GM06990 (cell line): ENCODE measurements around the gene RPH3AL.

Experiments
- DNase-seq: peaks from one replicate; pipeline ENCODE4 v3.0.0-alpha.2; 2011; ENCODE audit not compliant: insufficient read length; ENCODE audit errors: extremely low read depth
- H3K27me3 ChIP-seq: replicated peaks from 2 replicates; pipeline ENCODE4 v1.6.0; 2011; ENCODE audit warnings: low read length; ENCODE audit not compliant: control insufficient read depth, insufficient read depth
- H3K36me3 ChIP-seq: 2 replicates; pipeline ENCODE4 v1.5.1; 2011; ENCODE audit warnings: low read length; ENCODE audit not compliant: control insufficient read depth, insufficient read depth
- H3K4me3 ChIP-seq: replicated peaks from 2 replicates; pipeline ENCODE4 v1.5.1; 2011; ENCODE audit warnings: low read depth, mild to moderate bottlenecking, control low read depth, low read length
- TF ChIP-seq, protein P1 (sequence below): IDR thresholded peaks from 2 replicates; pipeline ENCODE4 v1.5.1; 2011; ENCODE audit warnings: low read length, control low read depth, mild to moderate bottlenecking, inconsistent platforms; ENCODE audit not compliant: insufficient read depth, poor library complexity, severe bottlenecking

The RPH3AL gene

DNA sequence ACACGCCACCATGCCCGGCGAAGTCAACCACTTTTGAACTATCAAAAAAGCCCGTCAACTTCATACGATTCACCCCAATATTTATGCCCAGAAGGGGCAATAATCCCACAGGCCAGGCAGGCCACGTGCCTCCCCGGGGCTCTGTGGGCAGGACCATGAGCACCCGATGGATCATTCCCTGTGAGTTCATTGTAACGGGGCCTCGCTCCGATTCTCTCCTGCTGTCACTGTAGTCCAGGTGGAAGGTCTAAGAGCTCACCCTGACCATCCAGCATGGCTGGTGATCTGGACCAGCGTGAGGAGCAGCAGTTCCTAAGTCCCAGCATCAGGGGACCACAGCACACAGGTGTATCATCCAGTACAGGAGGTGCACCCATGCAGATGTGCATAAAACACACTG lies 93.7 kb downstream of the RPH3AL start:
- TF ChIP-seq, protein P1, sequence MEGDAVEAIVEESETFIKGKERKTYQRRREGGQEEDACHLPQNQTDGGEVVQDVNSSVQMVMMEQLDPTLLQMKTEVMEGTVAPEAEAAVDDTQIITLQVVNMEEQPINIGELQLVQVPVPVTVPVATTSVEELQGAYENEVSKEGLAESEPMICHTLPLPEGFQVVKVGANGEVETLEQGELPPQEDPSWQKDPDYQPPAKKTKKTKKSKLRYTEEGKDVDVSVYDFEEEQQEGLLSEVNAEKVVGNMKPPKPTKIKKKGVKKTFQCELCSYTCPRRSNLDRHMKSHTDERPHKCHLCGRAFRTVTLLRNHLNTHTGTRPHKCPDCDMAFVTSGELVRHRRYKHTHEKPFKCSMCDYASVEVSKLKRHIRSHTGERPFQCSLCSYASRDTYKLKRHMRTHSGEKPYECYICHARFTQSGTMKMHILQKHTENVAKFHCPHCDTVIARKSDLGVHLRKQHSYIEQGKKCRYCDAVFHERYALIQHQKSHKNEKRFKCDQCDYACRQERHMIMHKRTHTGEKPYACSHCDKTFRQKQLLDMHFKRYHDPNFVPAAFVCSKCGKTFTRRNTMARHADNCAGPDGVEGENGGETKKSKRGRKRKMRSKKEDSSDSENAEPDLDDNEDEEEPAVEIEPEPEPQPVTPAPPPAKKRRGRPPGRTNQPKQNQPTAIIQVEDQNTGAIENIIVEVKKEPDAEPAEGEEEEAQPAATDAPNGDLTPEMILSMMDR: no peak
- H3K27me3 ChIP-seq: no peaks in the 10 kb centered on the region
- no peaks in the 10 kb centered on the region for H3K36me3 ChIP-seq
- H3K4me3 ChIP-seq: no peak overlapping the region
- no peak for DNase-seq

DNA sequence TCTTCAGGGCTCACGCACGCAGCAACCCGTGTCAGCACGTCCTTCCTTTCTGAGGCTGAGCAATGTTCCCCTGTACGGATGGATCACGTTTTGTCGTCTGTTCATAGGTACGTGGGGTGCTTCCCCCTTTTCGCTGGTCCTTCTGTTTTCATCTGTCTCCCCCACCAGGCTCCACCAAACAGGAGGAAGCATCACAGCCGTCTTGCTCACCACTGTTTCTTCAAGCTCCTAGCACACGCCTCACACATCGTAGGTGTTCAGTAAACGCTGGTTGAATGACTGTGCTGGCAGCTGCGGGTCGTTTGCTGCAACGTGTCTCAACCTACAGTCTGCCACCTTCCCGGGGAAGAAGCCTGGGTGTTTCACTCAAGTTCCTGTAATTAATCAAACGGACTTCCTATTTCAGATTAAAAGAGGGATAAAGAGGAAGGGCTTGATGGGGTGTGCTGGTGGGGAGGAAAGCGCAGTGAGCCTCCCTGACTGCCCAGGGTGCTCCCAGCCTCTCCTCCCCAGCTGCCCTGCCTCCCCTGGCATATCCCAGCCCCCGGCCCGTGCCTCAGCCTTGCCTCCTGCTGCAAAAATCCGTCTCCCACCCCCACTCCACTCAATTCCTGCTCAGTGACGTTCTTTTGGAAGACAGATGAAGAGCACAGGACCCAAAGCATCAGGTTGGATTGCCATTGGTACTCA lies 94.4 kb downstream of the RPH3AL start:
- no peak overlapping the region for H3K4me3 ChIP-seq
- H3K27me3 ChIP-seq: no peaks in the 10 kb centered on the region
- TF ChIP-seq, protein P1: no peak
- H3K36me3 ChIP-seq: no peaks in the 10 kb centered on the region
- no peak for DNase-seq

DNA sequence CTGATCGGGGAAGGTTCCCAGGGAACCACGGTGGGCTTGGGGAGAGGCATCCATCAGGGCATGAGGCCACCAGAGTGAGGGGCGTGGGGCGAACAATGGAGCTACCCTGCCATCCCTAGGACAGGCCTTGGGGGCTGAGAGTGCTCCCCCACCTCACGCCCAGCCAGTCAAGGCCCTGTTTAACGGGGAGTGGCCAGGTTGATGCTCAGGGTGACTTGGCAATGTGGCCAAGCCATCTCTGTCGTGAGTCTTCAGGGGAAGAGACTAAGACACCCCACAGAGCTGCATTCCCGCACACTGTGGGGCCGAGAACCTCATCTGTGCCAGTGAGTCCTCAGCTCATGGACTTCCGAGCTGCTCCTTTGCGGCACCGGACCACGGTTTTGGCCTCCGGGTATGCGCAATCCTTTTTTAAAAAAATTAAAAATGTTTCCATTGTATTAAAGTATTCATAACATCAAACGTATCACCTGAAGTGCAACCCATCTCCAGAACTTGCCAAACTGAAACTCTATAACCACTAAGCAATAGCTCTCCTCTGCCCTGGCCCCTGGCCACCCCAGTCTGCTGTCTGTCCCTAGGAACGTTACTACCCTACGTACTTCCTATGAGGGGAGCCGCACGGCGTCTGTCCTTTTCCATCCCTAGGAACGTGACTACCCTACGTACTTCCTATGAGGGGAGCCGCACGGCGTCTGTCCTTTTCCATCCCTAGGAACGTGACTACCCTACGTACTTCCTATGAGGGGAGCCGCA lies 99.3 kb downstream of the RPH3AL start:
- DNase-seq: no peak
- H3K36me3 ChIP-seq: no peaks in the 10 kb centered on the region
- TF ChIP-seq, protein P1: no peak
- H3K4me3 ChIP-seq: no peak overlapping the region
- H3K27me3 ChIP-seq: no peaks in the 10 kb centered on the region

DNA sequence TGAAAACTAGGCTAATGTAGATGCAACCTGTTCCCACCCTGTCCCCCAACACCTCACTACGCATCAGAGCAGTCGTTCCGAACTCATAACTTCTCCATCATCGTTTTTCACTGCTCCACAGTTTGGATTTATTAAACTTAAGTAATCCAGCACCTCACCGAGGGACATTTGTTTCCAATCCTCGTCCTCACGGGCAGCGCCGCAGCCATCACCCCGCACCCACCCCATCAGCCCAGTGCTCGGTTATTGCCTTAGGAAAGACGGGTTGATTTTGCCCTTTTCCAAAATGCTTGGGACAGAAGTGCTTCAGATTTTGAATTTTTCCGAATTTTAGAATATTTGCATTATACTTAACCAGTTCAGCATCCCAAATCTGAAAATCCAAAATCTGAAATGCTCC lies 100.2 kb downstream of the RPH3AL start:
- DNase-seq: no peak
- H3K4me3 ChIP-seq: no peak overlapping the region
- TF ChIP-seq, protein P1: no peak
- H3K27me3 ChIP-seq: no peaks in the 10 kb centered on the region
- no peaks in the 10 kb centered on the region for H3K36me3 ChIP-seq

DNA sequence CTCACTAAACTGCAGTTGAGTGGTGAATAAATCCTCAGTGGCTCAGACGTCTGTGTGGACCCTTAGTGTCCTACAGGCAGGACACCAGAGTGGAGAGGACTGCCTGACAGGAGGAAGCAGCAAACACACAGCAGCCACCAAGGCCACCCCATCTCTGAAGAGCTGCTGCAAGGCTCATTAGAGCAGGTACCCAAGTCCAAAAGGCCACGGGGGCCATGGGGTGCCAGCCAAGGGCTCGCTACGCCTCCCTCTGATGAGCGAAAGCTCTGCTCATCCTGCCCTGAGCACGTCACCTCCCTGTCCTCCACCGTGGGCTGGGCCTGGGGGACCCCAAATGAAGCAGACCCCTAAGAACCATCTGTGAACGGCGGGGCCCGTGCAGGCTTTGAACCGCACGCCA lies 101.1 kb downstream of the RPH3AL start:
- DNase-seq: no peak
- Histone ChIP-seq H3K27me3 (no peaks in the 10 kb centered on the region), H3K4me3 (no peak overlapping the region), H3K36me3 (no peaks in the 10 kb centered on the region)
- TF ChIP-seq, protein P1: no peak
